IMR-90 (cell line): ENCODE measurements around the gene CCDC12. TPM values are rescaled to one million over a fixed set of nuclear protein-coding genes. Genes with fewer than 3 reads are reported as not detected.

Source experiments
- ATAC-seq: fragments of 200-7000 bp; cut with Tn5 transposase; 2 replicates; pipeline ENCODE4 v1.9.1; 2020; ENCODE audit warnings: low read depth, mild to moderate bottlenecking, moderate library complexity
- BruUV-seq: library from RNA; stranded (reverse); fragments of 400-500 nt; replicated peaks from 2 replicates; lab custom pipeline; 2021; lab: Mats Ljungman, UMichigan
- CTCF ChIA-PET: fragments of 300-600 bp; formaldehyde crosslinking; extraction: SDS; loops from one replicate; lab custom pipeline; 2021; ENCODE audit warnings: antibody characterized with exemption; lab: Yijun Ruan, JAX
- POLR2A ChIA-PET: fragments of 300-600 bp; sonication (Branson Sonifier 250); formaldehyde crosslinking; loops from one replicate; lab custom pipeline; 2022; ENCODE audit warnings: antibody characterized with exemption; ENCODE audit not compliant: unreplicated experiment; lab: Charles Lee
- DNase-seq: peaks from one replicate; pipeline ENCODE4 v3.0.0; 2013
- H2AFZ ChIP-seq: replicated peaks from 2 replicates; pipeline ENCODE3; 2013; ENCODE audit warnings: low read length, mild to moderate bottlenecking; ENCODE audit not compliant: poor library complexity
- H2AK5ac ChIP-seq: 2 replicates; pipeline ENCODE4 v1.6.1; 2013; ENCODE audit warnings: low read depth, low read length, inconsistent platforms
- H2AK9ac ChIP-seq: replicated peaks from 2 replicates; pipeline ENCODE3; 2013; ENCODE audit warnings: mild to moderate bottlenecking, low read depth, low read length, moderate library complexity; ENCODE audit not compliant: poor library complexity
- H2BK120ac ChIP-seq: 2 replicates; pipeline ENCODE4 v1.6.1; 2013; ENCODE audit warnings: low read depth, low read length, inconsistent platforms
- H2BK15ac ChIP-seq: 3 replicates; pipeline ENCODE4 v1.6.1; 2013; ENCODE audit warnings: low read depth, low read length, inconsistent platforms
- H2BK20ac ChIP-seq: 2 replicates; pipeline ENCODE4 v1.6.1; 2013; ENCODE audit warnings: low read depth, mild to moderate bottlenecking, inconsistent platforms, low read length, moderate library complexity
- H2BK5ac ChIP-seq: 2 replicates; pipeline ENCODE4 v1.6.1; 2013; ENCODE audit warnings: mild to moderate bottlenecking, low read depth, low read length, inconsistent platforms; ENCODE audit not compliant: poor library complexity, severe bottlenecking
- H3K14ac ChIP-seq: replicated peaks from 2 replicates; pipeline ENCODE4 v1.6.1; 2013; ENCODE audit warnings: low read depth, low read length, inconsistent platforms
- H3K18ac ChIP-seq: 2 replicates; pipeline ENCODE4 v1.6.1; 2013; ENCODE audit warnings: low read depth, low read length, control low read depth
- H3K23ac ChIP-seq: 2 replicates; pipeline ENCODE4 v1.6.1; 2013; ENCODE audit warnings: low read depth, low read length, inconsistent platforms
- H3K27ac ChIP-seq: 2 replicates; pipeline ENCODE4 v1.5.1; 2013; ENCODE audit warnings: mild to moderate bottlenecking, control low read depth, low read length; ENCODE audit not compliant: insufficient read depth
- H3K27me3 ChIP-seq: 2 replicates; pipeline ENCODE4 v1.6.1; 2013; ENCODE audit warnings: low read length; ENCODE audit not compliant: control insufficient read depth, insufficient read depth
- H3K36me3 ChIP-seq: 2 replicates; pipeline ENCODE4 v1.6.1; 2013; ENCODE audit warnings: low read length, mixed read lengths; ENCODE audit not compliant: control insufficient read depth, insufficient read depth
- H3K4ac ChIP-seq: 2 replicates; pipeline ENCODE4 v1.6.1; 2013; ENCODE audit warnings: low read depth, low read length, inconsistent platforms
- H3K4me1 ChIP-seq: 2 replicates; pipeline ENCODE4 v1.6.1; 2013; ENCODE audit warnings: low read length, mixed read lengths; ENCODE audit not compliant: control insufficient read depth, insufficient read depth
- H3K4me2 ChIP-seq: 2 replicates; pipeline ENCODE4 v1.6.1; 2013; ENCODE audit warnings: low read depth, mild to moderate bottlenecking, control low read depth, low read length, moderate library complexity
- H3K4me3 ChIP-seq: 2 replicates; pipeline ENCODE4 v1.5.1; 2013; ENCODE audit warnings: low read depth, mild to moderate bottlenecking, control low read depth, low read length, moderate library complexity; ENCODE audit not compliant: insufficient read depth
- H3K56ac ChIP-seq: 2 replicates; pipeline ENCODE4 v1.6.1; 2013; ENCODE audit warnings: low read length, inconsistent platforms; ENCODE audit not compliant: insufficient read depth; ENCODE audit errors: extremely low read depth
- H3K79me1 ChIP-seq, 2 experiments: 2 replicates each; pipeline ENCODE4 v1.6.1; 2013; ENCODE audit warnings: low read length in 2 of 2, inconsistent platforms in 1 of 2, low read depth in 1 of 2
- H3K9ac ChIP-seq: 2 replicates; pipeline ENCODE4 v1.6.1; 2013; ENCODE audit warnings: low read depth, low read length, control low read depth
- H3K9me1 ChIP-seq: 2 replicates; pipeline ENCODE4 v1.6.1; 2013; ENCODE audit warnings: low read length, inconsistent platforms; ENCODE audit not compliant: insufficient read depth
- H3K9me3 ChIP-seq: 2 replicates; pipeline ENCODE4 v1.6.1; 2013; ENCODE audit warnings: low read length; ENCODE audit not compliant: control insufficient read depth, insufficient read depth
- H4K20me1 ChIP-seq: 2 replicates; pipeline ENCODE4 v1.6.1; 2013; ENCODE audit warnings: low read length, inconsistent platforms; ENCODE audit not compliant: insufficient read depth
- H4K5ac ChIP-seq: 2 replicates; pipeline ENCODE4 v1.6.1; 2013; ENCODE audit warnings: mild to moderate bottlenecking, low read depth, low read length, control low read depth
- H4K8ac ChIP-seq, 2 experiments: 2 replicates each; pipeline ENCODE4 v1.6.1; 2013; ENCODE audit warnings: low read depth in 2 of 2, low read length in 2 of 2, control low read depth in 1 of 2, inconsistent platforms in 1 of 2
- H4K91ac ChIP-seq: 2 replicates; pipeline ENCODE4 v1.6.1; 2013; ENCODE audit warnings: low read depth, low read length, inconsistent platforms; ENCODE audit not compliant: insufficient read depth
- BHLHE40 ChIP-seq: fragments of 150-350 bp; IDR thresholded peaks from 2 replicates; pipeline ENCODE4 v1.6.1; 2016; ENCODE audit warnings: mild to moderate bottlenecking, low read depth, low read length
- CEBPB ChIP-seq: IDR thresholded peaks from 2 replicates; pipeline ENCODE4 v1.6.1; 2012; ENCODE audit warnings: low read depth, low read length, improper control_type of control experiment
- CHD1 ChIP-seq: IDR thresholded peaks from 2 replicates; pipeline ENCODE4 v1.6.1; 2012; ENCODE audit warnings: low read depth, low read length, improper control_type of control experiment
- CTCF ChIP-seq: conservative IDR thresholded peaks from 2 replicates; pipeline ENCODE4 v1.5.1; 2012; ENCODE audit warnings: mild to moderate bottlenecking, low read depth, low read length, improper control_type of control experiment
- ELK1 ChIP-seq: fragments of 150-350 bp; IDR thresholded peaks from 2 replicates; pipeline ENCODE4 v1.6.1; 2016; ENCODE audit warnings: low read depth, mild to moderate bottlenecking, low read length, moderate library complexity, borderline replicate concordance
- FOS ChIP-seq: fragments of 150-350 bp; IDR thresholded peaks from 2 replicates; pipeline ENCODE4 v1.6.1; 2016; ENCODE audit warnings: low read depth, low read length
- MAFK ChIP-seq: IDR thresholded peaks from 2 replicates; pipeline ENCODE4 v1.6.1; 2012; ENCODE audit warnings: low read depth, low read length, improper control_type of control experiment
- MAZ ChIP-seq: IDR thresholded peaks from 2 replicates; pipeline ENCODE4 v1.6.1; 2012; ENCODE audit warnings: low read depth, mild to moderate bottlenecking, low read length, improper control_type of control experiment, moderate library complexity, borderline replicate concordance
- MXI1 ChIP-seq: IDR thresholded peaks from 2 replicates; pipeline ENCODE4 v1.6.1; 2012; ENCODE audit warnings: low read depth, mild to moderate bottlenecking, low read length, moderate library complexity, borderline replicate concordance
- NFE2L2 ChIP-seq: fragments of 150-350 bp; IDR thresholded peaks from 2 replicates; pipeline ENCODE4 v1.6.1; 2016; ENCODE audit warnings: low read depth, mild to moderate bottlenecking, low read length
- POLR2A ChIP-seq: IDR thresholded peaks from 2 replicates; pipeline ENCODE4 v1.6.1; 2012; ENCODE audit warnings: mild to moderate bottlenecking, low read depth, low read length
- RAD21 ChIP-seq: IDR thresholded peaks from 2 replicates; pipeline ENCODE4 v1.6.1; 2012; ENCODE audit warnings: low read length, improper control_type of control experiment
- RCOR1 ChIP-seq: IDR thresholded peaks from 2 replicates; pipeline ENCODE4 v1.6.1; 2012; ENCODE audit warnings: mild to moderate bottlenecking, low read length, improper control_type of control experiment; ENCODE audit not compliant: insufficient replicate concordance
- RFX5 ChIP-seq: IDR thresholded peaks from 2 replicates; pipeline ENCODE4 v1.8.0; 2012; ENCODE audit warnings: low read depth, mild to moderate bottlenecking, low read length, moderate library complexity
- SMC3 ChIP-seq: fragments of 150-350 bp; IDR thresholded peaks from 2 replicates; pipeline ENCODE4 v1.6.1; 2016; ENCODE audit warnings: low read depth, mild to moderate bottlenecking, antibody characterized with exemption, low read length, moderate library complexity
- USF2 ChIP-seq: fragments of 150-350 bp; IDR thresholded peaks from 2 replicates; pipeline ENCODE4 v1.6.1; 2017; ENCODE audit warnings: mild to moderate bottlenecking, antibody characterized with exemption, low read length, low read depth
- WGBS, 2 experiments: methylation state at CpG; one replicate each; pipeline versions ENCODE4 v1.1.5 to v1.1.7; 2013; ENCODE audit warnings: missing lambda C conversion rate in 2 of 2; ENCODE audit not compliant: insufficient read length in 1 of 2; ENCODE audit errors: extremely low coverage in 2 of 2; 5-methylcytosine and 5-hydroxymethylcytosine counted together
- dilution Hi-C: fragments of 300-500 bp; cut with HindIII; formaldehyde crosslinking; loops from one replicate; pipeline ENCODE4 v1.14.3; 2018; ENCODE audit warnings: low sequenced_read_pairs; ENCODE audit not compliant: unreplicated experiment
- in situ Hi-C: fragments of 300-500 bp; cut with MboI; formaldehyde crosslinking; loops from 3 replicates; pipeline ENCODE4 v1.14.3; 2019; ENCODE audit warnings: low sequenced_read_pairs, inconsistent platforms, mixed read lengths
- intact Hi-C: fragments of 100-400 bp; cut with micrococcal nuclease; formaldehyde crosslinking; loops from 2 replicates; pipeline ENCODE4 v1.10.0; 2022
- polyA plus RNA-seq, 3 experiments: library from polyadenylated mRNA; depleted of rRNA; stranded (reverse); fragments of >200 nt; gene quantifications; 2 replicates each; pipeline ENCODE4 v1.2.3, GENCODE V29; 2012; ENCODE audit warnings: low replicate concordance in 1 of 3
- total RNA-seq: library from RNA; depleted of rRNA; stranded (reverse); fragments of >200 nt; gene quantifications from 2 replicates; pipeline ENCODE4 v1.2.3, GENCODE V29; 2012

CCDC12 gene
- total and polyA plus RNA-seq, 2 of the 4 experiments (the other 2 are of a cell fraction): 15.2 to 35.1 TPM

GRCh38 chr3:46942481-46943236 lies 33.9 kb downstream of the CCDC12 start:
- no TSS peak for BruUV-seq
- dilution Hi-C loops: no loop called here

More at GRCh38 chr3:46942481-46943236, 33.9 kb downstream of the CCDC12 start:
- no peak overlapping the region for H2AK9ac ChIP-seq
- H2BK5ac ChIP-seq: no peak overlapping the region
- intact Hi-C loops: no loop called here
- H3K23ac ChIP-seq: no peak overlapping the region
- no peak for TF ChIP-seq BHLHE40
- no peak for TF ChIP-seq CEBPB
- TF ChIP-seq MXI1: no peak
- TF ChIP-seq RCOR1: no peak
- TF ChIP-seq RFX5: no peak
- no peak for TF ChIP-seq ELK1
- no peak for TF ChIP-seq MAZ
- no peak for TF ChIP-seq RAD21
- TF ChIP-seq NFE2L2: no peak
- TF ChIP-seq CTCF: no peak
- no peak for TF ChIP-seq FOS
- TF ChIP-seq POLR2A: no peak
- no peak for TF ChIP-seq MAFK
- no peak for TF ChIP-seq CHD1
- no peak for TF ChIP-seq SMC3
- no peak for TF ChIP-seq USF2
- no peak for ATAC-seq
- no peak overlapping the region for H3K14ac ChIP-seq
- no peak overlapping the region for H2BK120ac ChIP-seq
- peaks cover 35% of the 10 kb centered on the region for H3K36me3 ChIP-seq
- H3K4me1 ChIP-seq: peaks cover 2% of the 10 kb centered on the region; the same call in 1 of the 2 replicates
- H3K9ac ChIP-seq: no peak overlapping the region
- H3K56ac ChIP-seq: no peak overlapping the region
- ChIA-PET POLR2A (no interaction called here), CTCF (no interaction called here)
- H4K20me1 ChIP-seq: peaks cover 67% of the 10 kb centered on the region
- 89% methylated on average over 3 of the region's 12 CpGs; no CpG with 5 or more reads in 1 of the 2 experiments for WGBS, 2 experiments
- H2BK15ac ChIP-seq: no peak overlapping the region
- H2AFZ ChIP-seq: no peak overlapping the region
- no peak overlapping the region for H4K8ac ChIP-seq
- in situ Hi-C loops: no loop called here
- H3K4ac ChIP-seq: no peak overlapping the region
- no peak overlapping the region for H3K4me3 ChIP-seq
- no peak overlapping the region for H4K91ac ChIP-seq
- H3K18ac ChIP-seq: no peak overlapping the region
- H2AK5ac ChIP-seq: no peak overlapping the region
- H3K27me3 ChIP-seq: no peaks in the 10 kb centered on the region
- no peak overlapping the region for H3K4me2 ChIP-seq
- no peak overlapping the region for H4K5ac ChIP-seq
- H3K9me3 ChIP-seq: no peaks in the 10 kb centered on the region
- no peak overlapping the region for H2BK20ac ChIP-seq
- peaks cover 30% of the 10 kb centered on the region for H3K9me1 ChIP-seq
- DNase-seq: no peak
- H3K27ac ChIP-seq: no peak overlapping the region
- peaks cover 54 to 87% of the 10 kb centered on the region in 2 experiments for H3K79me1 ChIP-seq
